HPDE6-E6E7 (cell line): ENCODE measurements around the gene MED10.

Experiments
- DNase-seq: peaks from one replicate; pipeline ENCODE4 v3.0.0; 2011; ENCODE audit warnings: missing footprints; ENCODE audit errors: extremely low spot score

Gene MED10

DNA sequence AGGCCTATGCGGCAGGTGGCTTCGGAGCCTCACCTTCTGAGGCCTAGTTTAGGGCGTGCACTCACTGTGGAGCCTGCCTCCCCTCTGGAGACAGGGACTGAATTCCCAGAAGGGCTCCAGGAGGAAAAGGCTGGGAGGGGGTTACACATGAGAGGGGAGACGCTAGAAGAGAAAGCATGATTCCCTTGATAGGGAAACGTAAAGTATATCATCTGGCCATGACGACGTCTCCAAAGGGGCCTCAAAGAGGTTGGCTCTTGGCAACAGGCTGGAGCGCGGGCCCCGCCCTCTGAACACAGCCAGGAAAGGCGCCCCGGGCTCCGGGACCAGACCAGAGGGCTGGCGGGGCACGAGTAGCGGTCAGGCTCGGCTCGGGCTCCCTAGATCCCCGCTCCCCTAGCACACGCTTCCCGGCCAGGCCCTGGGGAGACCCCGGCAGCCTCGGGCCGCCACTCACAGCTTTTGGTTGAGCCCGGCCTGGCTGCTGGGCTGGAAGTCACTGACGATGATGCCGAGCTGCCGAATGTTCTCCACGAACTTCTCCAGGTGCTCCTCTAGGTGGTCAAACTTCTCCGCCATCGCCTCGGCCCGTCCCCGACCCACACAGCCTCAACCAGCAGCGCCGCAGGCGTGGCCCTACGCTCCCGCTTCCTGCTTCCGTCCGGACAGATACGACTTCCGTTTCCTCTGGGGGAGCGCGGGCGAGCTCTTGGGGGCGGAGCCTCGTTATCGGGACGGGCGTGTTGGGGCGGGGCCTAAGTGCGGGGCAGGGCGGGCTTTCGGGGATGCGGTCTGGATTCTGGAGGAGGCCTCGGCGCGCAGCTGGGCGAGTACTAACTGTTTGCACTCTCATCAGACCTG, at the start of gene MED10:
Gene MED10, minus strand, starts transcription at position 643 of the 861 bp plus-strand sequence. Its CDS starts 64 bp downstream, at position 579.
- DNase-seq = peak; percentile 90

GRCh38 chr5:6427694-6428093, 49.3 kb upstream of the MED10 start:
- DNase-seq = no peak

GRCh38 chr5:6424700-6425099, 46.4 kb upstream of the MED10 start:
- DNase-seq = no peak

- DNase-seq = no peak
Observed at GRCh38 chr5:6424110-6424659, 45.8 kb upstream of the MED10 start.

GRCh38 chr5:6423327-6424109, 45.2 kb upstream of the MED10 start:
- DNase-seq = no peak

DNA sequence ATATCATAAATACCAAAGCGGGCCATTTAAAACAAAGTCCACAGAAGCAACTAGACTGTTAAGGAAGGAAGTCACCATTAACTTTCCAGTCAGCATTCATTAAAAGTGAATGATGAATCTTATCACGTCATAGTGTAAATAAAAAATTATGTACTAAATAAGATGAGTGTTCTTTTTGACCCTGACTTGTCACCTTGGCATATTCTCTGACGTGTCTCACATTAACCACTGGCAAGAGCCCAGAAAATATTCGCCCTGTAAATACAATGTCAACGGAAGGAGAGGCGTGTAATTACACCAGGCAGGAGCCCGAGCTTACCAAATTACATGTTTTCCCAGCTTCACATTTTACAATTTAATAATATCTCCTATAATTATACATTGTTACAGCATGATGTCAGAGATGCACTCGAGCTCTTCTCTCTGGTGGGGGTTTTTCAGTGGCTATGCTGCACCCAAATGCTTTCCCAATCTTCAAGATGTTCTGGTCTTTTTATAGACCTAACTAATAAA, 41.0 kb upstream of the MED10 start:
- DNase-seq = no peak

- no peak for DNase-seq
Observed at GRCh38 chr5:6418679-6419276, 40.4 kb upstream of the MED10 start.

DNA sequence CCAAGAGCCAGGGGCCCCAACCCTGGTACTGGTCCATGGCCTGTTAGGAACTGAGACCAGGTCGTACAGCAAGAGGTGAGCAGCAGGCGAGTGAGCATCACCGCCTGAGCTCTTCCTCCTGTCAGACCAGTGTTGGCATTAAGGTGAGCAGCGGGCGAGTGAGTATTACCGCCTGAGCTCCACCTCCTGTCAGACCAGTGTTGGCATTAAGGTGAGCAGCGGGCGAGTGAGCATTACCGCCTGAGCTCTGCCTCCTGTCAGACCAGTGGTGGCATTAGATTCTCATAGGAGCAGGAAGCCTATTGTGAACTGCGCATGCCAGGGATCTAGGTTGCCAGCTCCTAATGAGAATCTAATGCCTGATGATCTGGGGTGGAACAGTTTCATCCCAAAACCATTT, 39.3 kb upstream of the MED10 start:
- DNase-seq = no peak

DNA sequence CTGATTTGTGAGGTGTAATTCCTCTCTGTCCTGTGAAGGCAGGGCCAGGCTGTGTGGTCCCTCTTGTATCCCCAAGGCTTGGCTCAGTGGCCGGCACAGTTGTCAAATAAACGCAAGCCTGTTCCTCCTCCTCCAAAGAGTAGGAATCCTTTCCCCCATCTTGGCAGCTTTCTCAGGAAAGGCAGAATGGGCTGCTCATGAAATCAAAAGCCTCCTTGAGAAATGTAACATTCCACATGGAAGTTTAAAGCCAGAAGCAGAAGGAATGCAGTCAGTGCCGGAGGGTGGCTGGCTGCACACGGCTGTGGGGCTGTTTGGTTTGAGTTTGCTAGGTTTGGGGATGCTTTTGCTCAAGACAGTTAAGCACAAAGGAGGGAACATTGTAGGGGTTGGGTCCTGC, 34.5 kb upstream of the MED10 start:
- DNase-seq = no peak

DNA sequence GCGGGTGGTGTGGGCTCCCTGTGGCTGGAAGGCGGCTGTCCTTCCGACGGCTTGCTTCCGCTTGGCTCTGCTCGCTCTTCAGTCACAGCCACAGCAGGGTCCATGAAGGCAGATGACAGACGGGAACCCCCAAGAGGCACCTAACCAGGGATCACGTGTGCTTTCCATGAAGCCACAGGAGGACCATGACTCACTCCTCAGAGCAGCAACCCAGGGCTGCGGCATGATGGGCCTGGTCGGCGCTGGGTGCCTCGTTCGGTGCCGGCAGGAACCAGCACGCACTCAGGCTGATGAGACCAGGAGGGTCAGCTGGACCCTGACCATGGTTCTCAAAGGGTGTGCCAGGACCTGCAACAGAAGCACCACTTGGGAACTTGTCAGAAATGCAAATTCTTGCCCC, 32.8 kb upstream of the MED10 start:
- DNase-seq = no peak

DNA sequence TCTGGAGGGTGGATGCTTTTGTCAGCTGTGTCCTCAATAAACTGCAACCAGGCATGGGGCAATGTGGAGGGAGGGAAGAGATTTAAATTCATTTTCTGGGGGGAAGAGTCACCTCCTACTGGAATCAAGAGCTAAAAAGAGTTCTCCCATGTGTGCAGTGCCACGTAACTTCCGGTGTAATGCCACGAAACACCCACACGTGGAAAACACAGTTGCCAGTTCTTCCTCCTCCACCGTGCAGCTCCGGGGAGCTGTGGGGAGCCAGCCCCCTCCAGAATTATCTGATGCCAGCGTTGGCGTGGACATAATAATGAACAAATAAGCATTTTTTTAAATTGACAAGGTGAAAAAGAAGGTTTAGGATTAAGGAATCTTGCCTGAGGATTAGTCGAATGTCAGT, 32.1 kb upstream of the MED10 start:
- DNase-seq = no peak

GRCh38 chr5:6408627-6409446, 30.5 kb upstream of the MED10 start:
- DNase-seq = no peak

GRCh38 chr5:6408260-6408596, 29.9 kb upstream of the MED10 start:
- no peak for DNase-seq

DNA sequence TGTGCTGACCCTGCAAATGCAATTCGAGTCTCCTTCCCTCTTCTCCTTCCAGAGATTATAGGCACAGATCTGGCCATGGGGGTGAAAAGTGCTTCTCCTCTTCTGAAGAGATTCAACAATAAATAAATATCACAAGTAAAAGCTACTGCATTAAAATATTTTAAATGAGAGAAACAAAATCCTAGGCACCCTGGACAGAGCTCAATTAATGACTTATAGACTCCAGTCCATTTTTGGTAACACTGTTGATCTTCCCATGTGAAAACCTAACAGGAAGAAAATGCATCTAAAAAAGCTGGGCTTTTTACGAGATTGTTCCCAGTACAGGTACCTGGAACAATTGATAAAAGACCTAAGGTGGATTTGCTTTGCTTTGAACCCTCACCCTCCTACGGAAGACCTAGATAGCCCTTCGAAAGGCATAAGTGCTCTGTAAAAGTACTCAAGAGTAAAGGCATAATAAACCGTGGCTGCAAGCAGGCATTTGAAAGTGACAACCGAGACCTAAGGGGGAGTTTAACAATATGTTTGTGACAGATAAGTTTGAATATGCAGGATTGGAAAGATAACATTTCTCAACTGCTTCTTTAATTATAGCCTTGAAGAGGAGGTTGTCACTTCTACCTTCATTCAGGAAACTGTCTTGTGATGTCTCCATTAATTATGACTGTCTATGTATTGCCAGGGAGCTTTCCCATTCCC, 29.4 kb upstream of the MED10 start:
- no peak for DNase-seq

- no peak for DNase-seq
Observed at GRCh38 chr5:6405591-6405990, 27.2 kb upstream of the MED10 start.

- DNase-seq = no peak
Observed at GRCh38 chr5:6404129-6404528, 25.8 kb upstream of the MED10 start.

DNA sequence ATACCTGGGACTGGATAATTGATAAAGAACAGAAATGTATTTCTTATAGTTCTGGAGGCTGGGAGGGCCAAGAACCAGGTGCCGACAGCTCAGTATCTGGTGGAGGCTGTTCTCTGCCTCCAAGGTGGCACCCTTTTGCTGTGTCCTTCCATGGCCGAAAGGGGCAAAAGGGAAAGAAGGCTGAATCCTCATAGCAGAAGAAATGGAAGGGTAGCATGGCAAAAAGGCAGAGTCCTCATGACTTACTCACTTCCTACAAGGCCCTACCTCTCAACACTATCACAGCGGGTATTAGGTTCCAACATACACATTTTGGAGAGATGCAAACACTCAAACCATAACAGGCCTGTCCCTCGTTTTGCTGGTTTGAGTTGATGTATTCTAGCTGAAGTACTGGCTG, 25.1 kb upstream of the MED10 start:
- DNase-seq = no peak

- no peak for DNase-seq
Observed at GRCh38 chr5:6402939-6403338, 24.6 kb upstream of the MED10 start.

- no peak for DNase-seq
Observed at GRCh38 chr5:6401410-6401809, 23.1 kb upstream of the MED10 start.
